Adrenal gland (tissue), 12 donors: ENCODE measurements around the gene GPR158. TPM values are rescaled to one million over a fixed set of nuclear protein-coding genes. Genes with fewer than 3 reads are reported as not detected.

Experiments
- DNase-seq, 7 donors: peaks; one replicate each; pipeline ENCODE4 v3.0.0-alpha.2; 2019 to 2020
- H3K27ac ChIP-seq, 5 donors: fragments of 200-600 bp; sonication (generic) in 4 of 5; 1 replicate in 3 of 5; 2 replicates in 2 of 5; pipeline versions ENCODE4 v1.5.1 to v1.8.0; 2016 to 2020; ENCODE audit warnings: mild to moderate bottlenecking in 1 of 5
- H3K27me3 ChIP-seq: fragments of 200-600 bp; 2 replicates; pipeline ENCODE4 v1.8.0; 2021
- H3K36me3 ChIP-seq, 2 donors: fragments of 200-600 bp; replicated peaks in 1 of 2; 1 replicate in 1 of 2; 2 replicates in 1 of 2; pipeline versions ENCODE4 v1.5.1 to v1.8.0; 2018 to 2022
- H3K4me1 ChIP-seq, 2 donors: fragments of 200-600 bp; replicated peaks in 1 of 2; 1 replicate in 1 of 2; 2 replicates in 1 of 2; pipeline versions ENCODE4 v1.5.1 to v1.8.0; 2018 to 2021
- H3K4me3 ChIP-seq, 4 donors: fragments of 200-600 bp; sonication (generic) in 3 of 4; one replicate each; pipeline ENCODE4 v1.5.1; 2016 to 2018
- H3K9me3 ChIP-seq, 3 donors: fragments of 200-600 bp; sonication (generic) in 1 of 3; replicated peaks in 1 of 3; 1 replicate in 2 of 3; 2 replicates in 1 of 3; pipeline versions ENCODE4 v1.5.1 to v1.8.0; 2016 to 2021
- POLR2A ChIP-seq, 2 donors: fragments of 450-650 bp; IDR thresholded peaks; one replicate each; pipeline ENCODE4 v1.6.1; 2017; ENCODE audit warnings: antibody characterized with exemption in 2 of 2, mild to moderate bottlenecking in 2 of 2, moderate library complexity in 1 of 2
- WGBS, 4 donors: extraction: QIAGEN DNeasy Blood & Tissue Kit in 2 of 4; methylation state at CpG; one replicate each; pipeline versions ENCODE4 v1.1.5 to v1.1.7; 2013 to 2017; 5-methylcytosine and 5-hydroxymethylcytosine counted together
- intact Hi-C, 2 donors: fragments of 100-400 bp; cut with DNase I; formaldehyde crosslinking; loops; one replicate each; pipeline versions ENCODE4 v1.14.1 to v1.15.0; 2022 to 2023
- polyA plus RNA-seq, 3 donors: library from polyadenylated mRNA; stranded (reverse); fragments of 200-250 nt in 2 of 3; fragments of 350-450 nt in 1 of 3; fragmentation: Illumina TruSeq in 1 of 3; extraction: RNeasy Lipid Tissue Mini Kit (QIAGEN cat#74804) in 1 of 3; gene quantifications; one replicate each; pipeline ENCODE4 v1.2.3, GENCODE V29; 2013 to 2014
- total RNA-seq, 9 donors: library from RNA; depleted of rRNA in 4 of 9; stranded (reverse); fragments of >200 nt in 4 of 9; fragments of 120-200 nt in 1 of 9; fragmentation: NEBNext Ultra II Directional in 1 of 9; extraction: Animal tissue kit (Norgen Biotek cat#: 25700) in 1 of 9; gene quantifications; one replicate each; pipeline versions ENCODE4 v1.1.0 to v1.2.4, GENCODE V29; 2013 to 2023
- TF ChIP-seq, protein P1 (sequence below), 6 experiments: fragments of 450-650 bp in 4 of 6; fragments of 200-600 bp in 2 of 6; sonication (generic) in 1 of 6; IDR thresholded peaks; 1 replicate in 5 of 6; 2 replicates in 1 of 6; pipeline versions ENCODE4 v1.5.1 to v1.8.0; 2016 to 2021; ENCODE audit warnings: antibody characterized with exemption in 6 of 6, mild to moderate bottlenecking in 2 of 6, moderate library complexity in 1 of 6
- donor health status: healthy with polysubstance abuse.
- donor health status: Bipolar disorder and iron deficiency.
- donor health status: DM: yes; HTN: yes; CAD: no.
- donor health status: DM: no; HTN: no; CAD: no.
- donor health status: DM: no; HTN: no; CAD: no.
- donor health status: DM: yes; HTN: yes; CAD: no.

The GPR158 gene
- total and polyA plus RNA-seq, 12 donors: 0.04 to 2.5 (median 0.94) TPM; not detected in 2

DNA sequence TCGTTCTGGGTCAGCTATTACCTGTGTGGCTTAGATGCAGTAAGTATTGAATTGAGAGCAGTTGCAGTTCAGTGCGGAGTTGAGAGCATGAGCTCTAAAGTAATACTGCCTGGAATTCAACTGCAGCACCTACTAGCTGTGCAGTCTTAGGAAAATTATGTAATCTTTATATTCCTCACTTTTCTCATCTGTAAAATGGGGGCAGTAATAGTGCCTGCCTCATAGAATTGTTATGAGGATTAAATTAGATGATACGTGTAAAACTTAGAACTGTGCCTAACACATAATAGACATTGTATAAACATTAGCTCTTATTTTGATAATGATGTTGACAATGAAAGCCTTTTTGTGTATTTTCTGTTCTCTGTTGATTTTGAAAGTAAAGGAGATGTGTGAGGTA lies 330.0 kb downstream of the GPR158 start:
- intact Hi-C loops: no loop called here
- no peak overlapping the region for H3K4me3 ChIP-seq
- H3K36me3 ChIP-seq: no peaks in the 10 kb centered on the region
- 85 to 88% (median 86%) methylated on average over 3 of the region's 3 CpGs for WGBS, 4 donors
- no peaks in the 10 kb centered on the region for H3K27me3 ChIP-seq
- DNase-seq: no peak
- no peak for TF ChIP-seq POLR2A (IDR thresholded peaks at IDR 0.05)
- TF ChIP-seq, protein P1, sequence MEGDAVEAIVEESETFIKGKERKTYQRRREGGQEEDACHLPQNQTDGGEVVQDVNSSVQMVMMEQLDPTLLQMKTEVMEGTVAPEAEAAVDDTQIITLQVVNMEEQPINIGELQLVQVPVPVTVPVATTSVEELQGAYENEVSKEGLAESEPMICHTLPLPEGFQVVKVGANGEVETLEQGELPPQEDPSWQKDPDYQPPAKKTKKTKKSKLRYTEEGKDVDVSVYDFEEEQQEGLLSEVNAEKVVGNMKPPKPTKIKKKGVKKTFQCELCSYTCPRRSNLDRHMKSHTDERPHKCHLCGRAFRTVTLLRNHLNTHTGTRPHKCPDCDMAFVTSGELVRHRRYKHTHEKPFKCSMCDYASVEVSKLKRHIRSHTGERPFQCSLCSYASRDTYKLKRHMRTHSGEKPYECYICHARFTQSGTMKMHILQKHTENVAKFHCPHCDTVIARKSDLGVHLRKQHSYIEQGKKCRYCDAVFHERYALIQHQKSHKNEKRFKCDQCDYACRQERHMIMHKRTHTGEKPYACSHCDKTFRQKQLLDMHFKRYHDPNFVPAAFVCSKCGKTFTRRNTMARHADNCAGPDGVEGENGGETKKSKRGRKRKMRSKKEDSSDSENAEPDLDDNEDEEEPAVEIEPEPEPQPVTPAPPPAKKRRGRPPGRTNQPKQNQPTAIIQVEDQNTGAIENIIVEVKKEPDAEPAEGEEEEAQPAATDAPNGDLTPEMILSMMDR (IDR thresholded peaks at IDR 0.05): no peak
- no peak overlapping the region for H3K27ac ChIP-seq
- no peaks in the 10 kb centered on the region for H3K9me3 ChIP-seq
- H3K4me1 ChIP-seq: no peaks in the 10 kb centered on the region

DNA sequence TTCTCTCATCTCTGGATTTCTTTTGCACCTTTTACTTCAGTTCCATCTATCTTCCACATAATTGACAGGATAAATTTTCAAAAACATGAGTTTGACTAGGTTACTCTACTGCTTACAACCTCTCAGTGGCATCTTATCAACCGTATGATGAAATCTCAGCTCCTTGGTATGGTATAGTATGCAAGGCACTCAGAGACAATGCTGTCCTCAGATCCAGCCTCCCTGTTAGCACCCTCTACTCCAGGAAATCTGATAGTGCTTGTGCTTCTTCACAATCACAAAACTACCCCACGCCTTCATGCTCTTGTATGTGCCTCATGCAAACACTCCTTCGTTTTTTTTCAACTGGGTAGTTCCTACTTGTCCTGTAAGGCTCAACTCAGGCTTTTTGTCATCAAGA lies 330.7 kb downstream of the GPR158 start:
- 82 to 94% (median 86%) methylated on average over 3 of the region's 3 CpGs for WGBS, 4 donors
- no peak for TF ChIP-seq POLR2A (IDR thresholded peaks at IDR 0.05)
- TF ChIP-seq, protein P1 (IDR thresholded peaks at IDR 0.05): no peak
- Histone ChIP-seq H3K36me3 (no peaks in the 10 kb centered on the region), H3K4me1 (no peaks in the 10 kb centered on the region), H3K27me3 (no peaks in the 10 kb centered on the region), H3K27ac (no peak overlapping the region), H3K4me3 (no peak overlapping the region), H3K9me3 (no peaks in the 10 kb centered on the region)
- no peak for DNase-seq
- intact Hi-C loops: no loop called here

DNA sequence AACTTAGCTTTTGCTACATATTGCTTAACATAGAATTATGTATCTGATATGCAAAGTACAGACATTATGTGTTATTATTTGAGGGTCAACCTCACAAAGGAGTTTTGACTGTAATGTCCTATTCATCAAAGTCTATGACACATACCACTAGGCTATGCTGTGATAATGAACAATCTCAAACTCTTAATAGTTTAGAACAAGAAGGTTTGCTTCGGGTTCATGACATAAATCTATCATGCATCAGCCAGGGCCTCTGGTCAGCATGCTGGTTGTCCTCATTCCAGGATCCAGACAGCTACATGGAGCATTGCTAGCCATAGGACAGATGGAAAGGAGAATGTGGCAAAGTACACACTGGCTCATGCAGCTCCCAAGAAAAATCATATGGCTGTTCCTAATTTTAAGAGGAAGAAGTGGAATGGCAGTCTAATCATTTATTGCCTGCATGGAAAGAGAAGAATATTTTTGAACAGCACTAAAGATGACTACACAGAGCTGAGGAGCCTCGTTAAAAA lies 332.1 kb downstream of the GPR158 start:
- H3K27me3 ChIP-seq: no peaks in the 10 kb centered on the region
- no peak overlapping the region for H3K4me3 ChIP-seq
- H3K27ac ChIP-seq: no peak overlapping the region
- H3K4me1 ChIP-seq: no peaks in the 10 kb centered on the region
- 42 to 60% (median 44%) methylated on average over 2 of the region's 2 CpGs for WGBS, 4 donors
- no peaks in the 10 kb centered on the region for H3K36me3 ChIP-seq
- TF ChIP-seq, protein P1 (IDR thresholded peaks at IDR 0.05): no peak
- TF ChIP-seq POLR2A (IDR thresholded peaks at IDR 0.05): no peak
- intact Hi-C loops: no loop called here
- no peak for DNase-seq
- H3K9me3 ChIP-seq: no peaks in the 10 kb centered on the region

- intact Hi-C loops: no loop called here
- no peak for TF ChIP-seq POLR2A (IDR thresholded peaks at IDR 0.05)
- TF ChIP-seq, protein P1 (IDR thresholded peaks at IDR 0.05): no peak
- Histone ChIP-seq H3K36me3 (no peaks in the 10 kb centered on the region), H3K27me3 (no peaks in the 10 kb centered on the region), H3K9me3 (no peaks in the 10 kb centered on the region), H3K4me1 (no peaks in the 10 kb centered on the region), H3K27ac (no peak overlapping the region), H3K4me3 (no peak overlapping the region)
- DNase-seq: no peak
- 57 to 67% (median 59%) methylated on average over 5 of the region's 5 CpGs for WGBS, 4 donors
Measured at GRCh38 chr10:25508112-25508815, 333.5 kb downstream of the GPR158 start.
